H9 (cell line): ENCODE data around the gene HEXIM1. TPM values are rescaled to one million over a fixed set of nuclear protein-coding genes. Genes with fewer than 3 reads are reported as not detected.

Experiments
- DNase-seq: peaks from one replicate; pipeline ENCODE4 v3.0.0-alpha.2; 2017
- H2AFZ ChIP-seq: one replicate; pipeline ENCODE4 v1.6.1; 2013; ENCODE audit warnings: mild to moderate bottlenecking, low read length, control low read depth, moderate library complexity
- H2AK5ac ChIP-seq: 2 replicates; pipeline ENCODE4 v1.6.1; 2013; ENCODE audit warnings: low read length, control low read depth, mixed read lengths; ENCODE audit not compliant: insufficient read length
- H2BK120ac ChIP-seq: one replicate; pipeline ENCODE4 v1.6.1; 2013; ENCODE audit warnings: low read depth, mild to moderate bottlenecking, low read length, control low read depth, inconsistent platforms; ENCODE audit not compliant: poor library complexity, severe bottlenecking
- H2BK12ac ChIP-seq: 2 replicates; pipeline ENCODE4 v1.6.1; 2013; ENCODE audit warnings: low read length, control low read depth, mixed read lengths, low read depth; ENCODE audit not compliant: insufficient read length
- H2BK15ac ChIP-seq: 2 replicates; pipeline ENCODE4 v1.6.1; 2013; ENCODE audit warnings: low read depth, low read length, control low read depth
- H2BK20ac ChIP-seq: one replicate; pipeline ENCODE4 v1.6.1; 2013; ENCODE audit warnings: low read depth, mild to moderate bottlenecking, low read length, control low read depth, inconsistent platforms; ENCODE audit not compliant: poor library complexity, severe bottlenecking
- H2BK5ac ChIP-seq: 2 replicates; pipeline ENCODE4 v1.6.1; 2013; ENCODE audit warnings: low read length, control low read depth, mixed read lengths; ENCODE audit not compliant: insufficient read length
- H3K14ac ChIP-seq: 2 replicates; pipeline ENCODE4 v1.6.1; 2013; ENCODE audit warnings: low read length, control low read depth; ENCODE audit not compliant: insufficient read depth
- H3K18ac ChIP-seq: 2 replicates; pipeline ENCODE4 v1.6.1; 2013; ENCODE audit warnings: low read depth, mild to moderate bottlenecking, mixed read lengths, low read length, control low read depth; ENCODE audit not compliant: insufficient read length
- H3K23ac ChIP-seq: 2 replicates; pipeline ENCODE4 v1.6.1; 2013; ENCODE audit warnings: low read length, control low read depth, mixed read lengths, low read depth; ENCODE audit not compliant: insufficient read length
- H3K23me2 ChIP-seq: 2 replicates; pipeline ENCODE4 v1.6.1; 2013; ENCODE audit warnings: low read depth, mild to moderate bottlenecking, mixed read lengths, low read length, control low read depth; ENCODE audit not compliant: insufficient read length, poor library complexity, severe bottlenecking
- H3K27ac ChIP-seq: 2 replicates; pipeline ENCODE4 v1.5.1; 2013; ENCODE audit warnings: low read length, control low read depth, mixed read lengths, low read depth; ENCODE audit not compliant: insufficient read length
- H3K27me3 ChIP-seq: 2 replicates; pipeline ENCODE4 v1.6.1; 2013; ENCODE audit warnings: low read length, control low read depth, inconsistent platforms; ENCODE audit not compliant: insufficient read depth
- H3K4ac ChIP-seq: 2 replicates; pipeline ENCODE4 v1.6.1; 2013; ENCODE audit warnings: low read depth, mild to moderate bottlenecking, control low read depth, inconsistent platforms, low read length, moderate library complexity
- H3K4me1 ChIP-seq: 2 replicates; pipeline ENCODE4 v1.6.1; 2013; ENCODE audit warnings: low read length, control low read depth, inconsistent platforms; ENCODE audit not compliant: insufficient read depth
- H3K4me2 ChIP-seq: 2 replicates; pipeline ENCODE4 v1.6.1; 2013; ENCODE audit warnings: low read length, control low read depth, mixed read lengths; ENCODE audit not compliant: insufficient read length, insufficient read depth
- H3K56ac ChIP-seq: 2 replicates; pipeline ENCODE4 v1.6.1; 2013; ENCODE audit warnings: low read depth, mild to moderate bottlenecking, mixed read lengths, low read length, control low read depth; ENCODE audit not compliant: insufficient read length
- H3K79me1 ChIP-seq: 2 replicates; pipeline ENCODE4 v1.6.1; 2013; ENCODE audit warnings: low read depth, mild to moderate bottlenecking, moderate library complexity, low read length, control low read depth, inconsistent platforms; ENCODE audit not compliant: insufficient read depth, poor library complexity, severe bottlenecking
- H3K79me2 ChIP-seq: 2 replicates; pipeline ENCODE4 v1.6.1; 2013; ENCODE audit warnings: low read length, control low read depth, inconsistent platforms; ENCODE audit not compliant: insufficient read depth
- H3K9ac ChIP-seq: 2 replicates; pipeline ENCODE4 v1.6.1; 2013; ENCODE audit warnings: low read length, control low read depth, mixed read lengths; ENCODE audit not compliant: insufficient read length; ENCODE audit errors: extremely low read depth
- H3K9me3 ChIP-seq: one replicate; pipeline ENCODE4 v1.6.1; 2013; ENCODE audit warnings: low read depth, low read length, inconsistent platforms; ENCODE audit not compliant: control insufficient read depth
- H3T11ph ChIP-seq: one replicate; pipeline ENCODE4 v1.6.1; 2013; ENCODE audit warnings: mild to moderate bottlenecking, low read length, control low read depth, inconsistent platforms
- H4K20me1 ChIP-seq: one replicate; pipeline ENCODE4 v1.6.1; 2013; ENCODE audit not compliant: control insufficient read depth, insufficient read length, insufficient read depth
- H4K5ac ChIP-seq: 2 replicates; pipeline ENCODE4 v1.6.1; 2013; ENCODE audit warnings: low read depth, mild to moderate bottlenecking, mixed read lengths, low read length, control low read depth; ENCODE audit not compliant: insufficient read length
- H4K8ac ChIP-seq: replicated peaks from 2 replicates; pipeline ENCODE4 v1.6.1; 2013; ENCODE audit warnings: low read length, control low read depth, mixed read lengths, low read depth; ENCODE audit not compliant: insufficient read length
- H4K91ac ChIP-seq: 2 replicates; pipeline ENCODE4 v1.6.1; 2013; ENCODE audit warnings: low read depth, mild to moderate bottlenecking, moderate library complexity, mixed read lengths, low read length, control low read depth; ENCODE audit not compliant: insufficient read length
- H3K27ac Mint-ChIP-seq, 3 experiments: 2 replicates in 2 of 3; 3 replicates in 1 of 3; pipeline ENCODE4 v1.8.0; 2020 to 2021; ENCODE audit warnings: mixed read lengths in 3 of 3, mild to moderate bottlenecking in 1 of 3, moderate library complexity in 1 of 3
- H3K27me3 Mint-ChIP-seq: 2 replicates; pipeline ENCODE4 v1.8.0; 2021; ENCODE audit warnings: low read depth, mild to moderate bottlenecking, moderate library complexity, mixed read lengths
- H3K36me3 Mint-ChIP-seq, 3 experiments: 2 replicates in 2 of 3; 3 replicates in 1 of 3; pipeline ENCODE4 v1.8.0; 2020 to 2021; ENCODE audit warnings: low read depth in 3 of 3, mixed read lengths in 3 of 3; ENCODE audit not compliant: insufficient read depth in 1 of 3
- H3K4me1 Mint-ChIP-seq, 2 experiments: 2 replicates each; pipeline ENCODE4 v1.8.0; 2020; ENCODE audit warnings: mixed read lengths in 2 of 2
- H3K4me3 Mint-ChIP-seq, 2 experiments: 2 replicates in 1 of 2; 3 replicates in 1 of 2; pipeline ENCODE4 v1.8.0; 2020 to 2021; ENCODE audit warnings: mild to moderate bottlenecking in 2 of 2, mixed read lengths in 2 of 2, moderate library complexity in 1 of 2
- H3K9me3 Mint-ChIP-seq, 2 experiments: 2 replicates in 1 of 2; 3 replicates in 1 of 2; pipeline ENCODE4 v1.8.0; 2020; ENCODE audit warnings: mild to moderate bottlenecking in 2 of 2, mixed read lengths in 2 of 2, moderate library complexity in 1 of 2
- CTCF ChIP-seq: fragments of 200-600 bp; sonication (generic); conservative IDR thresholded peaks from 3 replicates; pipeline ENCODE4 v1.8.0; 2021; ENCODE audit warnings: antibody characterized with exemption, mild to moderate bottlenecking
- WGBS: extraction: QIAGEN DNeasy Blood & Tissue Kit; methylation state at CpG from one replicate; pipeline ENCODE4 v1.1.7; 2013; ENCODE audit warnings: missing lambda C conversion rate, low lambda C conversion rate, mixed read lengths; ENCODE audit not compliant: insufficient read length; ENCODE audit errors: extremely low coverage; 5-methylcytosine and 5-hydroxymethylcytosine counted together
- long read RNA-seq: library from polyadenylated mRNA; unstranded; transcript quantifications from one replicate; pipeline ENCODE4 v2.0.0, GENCODE V29; 2020
- total RNA-seq: library from RNA; stranded (reverse); gene quantifications from 2 replicates; pipeline ENCODE4 v1.2.1, GENCODE V29; 2021

The HEXIM1 gene, protein sequence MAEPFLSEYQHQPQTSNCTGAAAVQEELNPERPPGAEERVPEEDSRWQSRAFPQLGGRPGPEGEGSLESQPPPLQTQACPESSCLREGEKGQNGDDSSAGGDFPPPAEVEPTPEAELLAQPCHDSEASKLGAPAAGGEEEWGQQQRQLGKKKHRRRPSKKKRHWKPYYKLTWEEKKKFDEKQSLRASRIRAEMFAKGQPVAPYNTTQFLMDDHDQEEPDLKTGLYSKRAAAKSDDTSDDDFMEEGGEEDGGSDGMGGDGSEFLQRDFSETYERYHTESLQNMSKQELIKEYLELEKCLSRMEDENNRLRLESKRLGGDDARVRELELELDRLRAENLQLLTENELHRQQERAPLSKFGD
- 32.4 and 33.0 TPM in 2 replicates for total RNA-seq
- long read RNA-seq, transcript HEXIM1-201 (1 exons, 3,600 nt), result major isoform, 17 of 18 reads
- long read RNA-seq, partial matches to known transcripts, result 0 of 18 reads
- long read RNA-seq, other reads (novel, unspliced or antisense), result 1 of 18 reads

GRCh38 chr17:45148183-45149036, at the start of gene HEXIM1:
TSS of gene HEXIM1 (plus strand) at chr17:45148475. CDS start at chr17:45149191, 716 bp downstream.
- Histone ChIP-seq H3K4me2 (peak within 1 kb of the TSS; percentile 91), H4K8ac (no peak within 1 kb of the TSS), H3K79me2 (no peaks in the 10 kb centered on the region; the same call in 1 of the 2 replicates), H3K4ac (no peak within 1 kb of the TSS), H3K23me2 (peaks cover 22% of the 10 kb centered on the region), H4K5ac (peak within 1 kb of the TSS; percentile 94), H3K14ac (peak within 1 kb of the TSS; percentile 90), H2BK20ac (no peak within 1 kb of the TSS), H3K9me3 (no peaks in the 10 kb centered on the region), H3K23ac (no peak within 1 kb of the TSS), H3K18ac (peak within 1 kb of the TSS; percentile 98), H2AFZ (no peak within 1 kb of the TSS), H2BK5ac (peak within 1 kb of the TSS; percentile 91), H3K4me1 (peaks cover 2% of the 10 kb centered on the region; the same call in 1 of the 2 replicates), H3K56ac (peak within 1 kb of the TSS; percentile 5), H4K20me1 (no peaks in the 10 kb centered on the region), H2BK15ac (no peak within 1 kb of the TSS), H3T11ph (no peak within 1 kb of the TSS), H2BK120ac (peak within 1 kb of the TSS; percentile 74), H3K27me3 (no peaks in the 10 kb centered on the region), H2AK5ac (no peak within 1 kb of the TSS), H2BK12ac (no peak within 1 kb of the TSS), H3K9ac (peak within 1 kb of the TSS; percentile 93), H3K79me1 (peaks cover 4% of the 10 kb centered on the region), H3K27ac (peak within 1 kb of the TSS; percentile 92), H4K91ac (no peak within 1 kb of the TSS)
- H3K27me3 Mint-ChIP-seq, result peaks cover 2% of the 10 kb centered on the region
- peak; percentile 100 for DNase-seq
- H3K27ac Mint-ChIP-seq, result peak within 1 kb of the TSS; percentile 99 to 100 (median 100)
- no CpG with 5 or more reads among the region's 58 CpGs for WGBS
- H3K36me3 Mint-ChIP-seq, result peaks cover 0 to 5% (median 3%) of the 10 kb centered on the region in 3 experiments; a peak in 2 of 7 replicates
- H3K9me3 Mint-ChIP-seq, result no peaks in the 10 kb centered on the region; a peak in 1 of 5 replicates
- H3K4me1 Mint-ChIP-seq, result peaks cover 34 to 41% of the 10 kb centered on the region in 2 experiments
- H3K4me3 Mint-ChIP-seq, result peak within 1 kb of the TSS; percentile 98 to 99
- TF ChIP-seq CTCF, result no peak
